Activated effector memory CD4-positive, alpha-beta T cell treated with anti-CD3 and anti-CD28 coated beads, Interleukin-2, amount 50 U/mL, for 16 hours (primary cell): ENCODE results near the gene ATP9A.
"Not testable (repeated sequence)": the region's sequence is repeated elsewhere in the genome, so short reads cannot be mapped to it uniquely, and the experiment has no call there.

Source experiments
- DNase-seq: peaks from one replicate; pipeline ENCODE4 v3.0.0-alpha.2; 2020

Gene ATP9A

DNA sequence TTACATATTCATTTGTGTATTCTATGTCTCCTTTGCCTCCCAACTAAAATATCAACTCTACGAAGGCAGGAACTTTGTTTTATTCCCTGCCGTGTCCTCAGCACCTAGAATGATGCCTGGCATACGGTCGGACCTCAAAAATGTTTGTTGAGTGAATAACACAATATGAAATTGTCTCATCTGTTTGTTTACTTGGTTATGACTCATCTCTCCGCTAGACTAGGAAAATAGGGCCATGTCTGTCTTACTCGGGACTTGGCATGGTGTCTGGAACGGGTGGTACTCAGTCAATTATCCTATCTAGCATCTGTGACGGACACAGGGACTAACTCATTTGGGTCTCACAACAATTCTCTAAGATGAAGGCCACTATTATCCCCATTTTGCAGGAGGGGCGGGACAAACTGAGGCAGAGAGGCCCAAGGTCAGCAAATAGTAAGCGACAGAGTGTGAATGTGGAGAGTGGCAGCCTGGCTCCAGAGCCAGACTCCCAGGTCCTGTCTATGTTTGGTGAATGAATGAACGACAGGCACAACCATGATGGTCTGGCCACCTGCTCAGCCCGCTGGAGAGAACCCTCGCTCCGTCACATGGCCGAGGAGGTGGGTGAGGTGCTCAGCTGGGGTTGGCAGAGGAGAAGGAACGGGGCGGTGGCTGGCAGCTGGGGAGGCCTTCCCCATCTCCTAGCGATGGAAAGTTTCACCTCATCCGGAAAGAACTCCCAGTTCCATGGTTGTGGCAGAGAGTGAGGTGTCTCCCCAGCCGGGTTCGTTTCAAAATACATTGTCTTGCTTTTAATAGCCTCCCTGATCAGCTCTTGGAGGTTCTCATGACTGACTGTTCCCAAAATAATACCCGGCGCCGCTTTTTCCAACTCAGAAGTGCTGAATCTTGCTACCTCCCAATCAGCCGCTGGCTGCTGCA is 198.1 kb downstream of the ATP9A start:
- no peak for DNase-seq

DNA sequence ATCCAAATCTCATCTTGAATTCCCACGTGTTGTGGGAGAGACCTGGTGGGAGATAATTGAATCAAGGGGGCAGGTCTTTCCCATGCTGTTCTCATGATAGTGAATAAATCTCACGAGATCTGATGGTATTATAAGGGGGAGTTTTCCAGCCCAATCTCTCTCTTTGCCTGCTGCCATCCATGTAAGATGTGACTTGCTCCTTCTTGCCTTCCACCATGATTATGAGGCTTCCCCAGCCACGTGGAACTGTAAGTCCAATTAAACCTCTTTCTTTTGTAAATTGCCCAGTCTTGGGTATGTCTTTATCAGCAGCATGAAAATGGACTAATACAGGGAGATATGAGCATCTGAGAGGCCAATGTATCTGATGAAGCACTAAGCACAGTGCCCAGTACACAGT is 199.7 kb downstream of the ATP9A start:
- DNase-seq = not testable (repeated sequence)

DNA sequence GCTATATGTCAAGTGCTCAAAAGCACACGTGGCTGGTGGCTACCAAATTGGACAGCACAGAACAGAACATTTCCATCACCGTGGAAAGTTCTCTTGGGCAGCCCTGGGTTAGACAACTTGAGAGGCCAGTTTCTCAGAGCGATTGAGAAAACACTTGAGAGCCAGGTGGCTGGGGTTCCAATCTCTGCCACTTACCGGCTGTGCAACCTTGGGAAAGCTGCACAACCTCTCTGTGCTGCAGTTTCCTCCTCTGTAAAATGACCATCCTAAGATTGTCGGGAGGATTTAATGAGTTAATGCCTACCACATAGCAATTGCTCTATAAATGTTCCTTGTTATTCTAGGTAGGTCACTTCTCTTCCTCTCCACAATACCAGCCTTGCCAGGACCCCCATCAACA is 200.6 kb downstream of the ATP9A start:
- no peak for DNase-seq

DNA sequence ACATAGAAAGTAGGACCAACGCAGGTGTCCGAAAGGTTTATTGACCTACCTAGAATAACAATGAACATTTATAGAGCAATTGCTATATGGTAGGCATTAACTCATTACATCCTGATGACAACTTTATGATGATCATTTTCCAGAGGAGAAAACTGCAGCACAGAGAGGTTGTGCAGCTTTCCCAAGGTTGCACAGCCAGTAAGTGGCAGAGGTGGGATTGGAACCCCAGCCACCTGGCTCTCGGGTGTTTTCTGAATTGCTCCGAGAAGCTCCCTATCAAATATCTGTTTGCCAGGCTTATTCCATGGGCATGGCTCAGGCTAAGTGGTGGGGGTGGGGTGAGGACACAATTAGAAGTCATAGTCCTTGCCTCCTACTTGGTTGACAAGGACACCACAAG is 201.6 kb downstream of the ATP9A start:
- DNase-seq = no peak

DNA sequence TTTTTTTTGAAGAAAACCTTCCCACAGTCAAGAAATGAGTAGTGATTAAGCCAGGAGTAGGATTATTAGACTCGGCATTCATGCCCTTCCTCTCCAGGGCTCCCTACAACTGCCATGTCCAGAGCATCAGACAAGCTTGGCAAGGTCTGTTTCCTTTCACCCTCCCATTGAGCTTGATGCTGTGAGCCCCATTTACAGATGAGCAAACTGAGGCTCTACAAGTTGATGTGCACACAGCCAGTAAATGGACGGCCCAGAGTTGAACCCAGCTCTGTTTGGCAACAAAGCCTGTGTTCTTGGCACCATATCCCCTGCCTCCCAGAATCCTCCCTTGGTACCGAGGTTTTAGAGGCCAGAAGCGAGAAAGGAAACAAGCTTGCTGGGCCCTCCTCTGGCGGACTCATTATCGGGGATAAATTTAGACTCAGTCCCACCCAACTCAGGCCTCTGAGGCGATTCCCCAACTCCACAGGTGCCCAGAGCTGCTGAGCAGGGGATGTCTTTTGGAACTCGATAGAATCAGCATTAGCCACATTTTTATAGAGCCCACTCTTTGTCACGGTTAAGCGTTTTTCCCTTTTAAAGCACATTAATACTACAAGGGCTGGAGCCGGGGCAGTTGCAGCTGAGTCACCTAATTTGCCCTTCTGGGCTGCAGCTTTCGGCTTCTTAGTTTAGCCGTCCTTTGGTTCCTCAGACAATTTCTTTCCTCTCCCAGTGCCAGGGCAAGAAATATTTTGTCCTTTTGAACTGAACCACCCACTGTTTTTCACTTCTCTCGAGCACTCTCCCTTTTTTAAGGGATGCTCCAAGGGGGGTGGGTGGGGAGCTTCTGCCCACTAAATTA is 202.7 kb downstream of the ATP9A start:
- DNase-seq = no peak

- peak; percentile 68 for DNase-seq
These were observed 204.5 kb downstream of the ATP9A start for GRCh38 chr20:51563486-51564332.

GRCh38 chr20:51563174-51563485 is 205.1 kb downstream of the ATP9A start:
- no peak for DNase-seq

GRCh38 chr20:51562332-51563173 is 205.6 kb downstream of the ATP9A start:
- no peak for DNase-seq

DNA sequence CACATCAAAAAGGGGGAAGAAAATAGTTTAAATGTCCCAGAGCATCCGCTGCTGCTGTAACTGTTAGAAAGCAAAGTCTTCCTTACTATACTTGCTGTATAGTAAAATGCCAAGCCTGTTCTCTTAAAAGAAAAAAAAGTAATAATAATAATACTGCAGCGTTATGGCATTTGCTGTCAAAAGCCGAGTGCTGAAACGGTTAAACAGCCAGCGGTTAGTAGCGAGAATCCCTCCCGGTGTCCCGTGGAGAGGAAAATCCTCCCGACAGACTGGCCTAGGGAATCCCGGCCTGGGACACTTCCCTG is 206.2 kb downstream of the ATP9A start:
- no peak for DNase-seq

DNA sequence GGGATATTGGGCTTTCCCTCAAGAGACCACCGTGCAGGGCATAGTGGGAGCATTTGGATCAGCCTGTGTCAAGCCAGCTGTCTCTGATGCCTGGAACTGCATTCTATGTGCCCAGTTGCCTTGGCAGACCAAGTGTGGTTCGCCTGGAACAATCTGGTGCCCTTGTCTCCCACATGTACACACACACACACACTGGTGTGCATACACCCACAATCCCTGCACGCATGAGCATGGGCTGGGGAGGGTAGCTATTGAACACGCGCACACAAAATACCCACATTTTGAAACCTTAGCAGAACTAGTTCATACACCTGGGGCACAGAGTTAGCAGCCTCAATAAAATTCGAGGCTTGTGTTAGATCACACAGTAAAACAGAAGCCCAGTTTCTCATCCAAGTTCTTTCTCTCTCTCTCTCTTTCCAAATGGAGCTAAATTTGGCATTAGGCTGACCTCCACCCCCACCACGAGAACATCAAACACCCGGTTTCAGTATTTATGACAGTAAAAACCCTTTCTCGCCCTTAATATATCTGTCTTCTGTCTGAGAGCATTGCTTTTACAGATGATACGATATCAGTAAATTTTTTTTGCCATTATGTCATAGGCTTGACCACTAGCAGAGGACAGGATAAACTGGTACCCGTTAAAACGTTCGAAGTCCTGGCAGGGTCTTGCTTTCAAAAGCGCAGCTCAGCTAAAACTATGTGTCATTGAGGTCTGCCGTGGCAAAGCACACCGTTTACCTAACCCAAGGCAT is 207.5 kb downstream of the ATP9A start:
- DNase-seq = no peak

DNA sequence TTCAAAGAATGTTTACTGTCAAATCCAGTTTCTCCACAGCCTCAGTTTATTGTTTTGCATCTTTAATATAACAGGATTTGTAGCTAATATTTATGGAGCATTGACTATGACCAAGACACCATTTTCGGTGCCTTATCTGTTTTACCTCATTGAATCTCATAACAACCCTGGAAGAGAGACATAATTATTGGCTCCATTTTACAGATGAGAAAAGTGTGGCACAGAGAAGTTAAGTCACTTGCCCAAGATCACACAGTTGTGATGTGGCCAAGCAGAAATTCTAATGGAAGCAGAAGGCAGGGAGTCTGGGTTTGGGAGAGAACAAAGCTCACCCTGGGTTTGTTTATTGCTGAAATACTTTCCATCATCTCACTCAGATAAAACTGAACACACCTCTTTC is 208.1 kb downstream of the ATP9A start:
- DNase-seq = no peak

GRCh38 chr20:51554538-51555165 is 213.5 kb downstream of the ATP9A start:
- no peak for DNase-seq

DNA sequence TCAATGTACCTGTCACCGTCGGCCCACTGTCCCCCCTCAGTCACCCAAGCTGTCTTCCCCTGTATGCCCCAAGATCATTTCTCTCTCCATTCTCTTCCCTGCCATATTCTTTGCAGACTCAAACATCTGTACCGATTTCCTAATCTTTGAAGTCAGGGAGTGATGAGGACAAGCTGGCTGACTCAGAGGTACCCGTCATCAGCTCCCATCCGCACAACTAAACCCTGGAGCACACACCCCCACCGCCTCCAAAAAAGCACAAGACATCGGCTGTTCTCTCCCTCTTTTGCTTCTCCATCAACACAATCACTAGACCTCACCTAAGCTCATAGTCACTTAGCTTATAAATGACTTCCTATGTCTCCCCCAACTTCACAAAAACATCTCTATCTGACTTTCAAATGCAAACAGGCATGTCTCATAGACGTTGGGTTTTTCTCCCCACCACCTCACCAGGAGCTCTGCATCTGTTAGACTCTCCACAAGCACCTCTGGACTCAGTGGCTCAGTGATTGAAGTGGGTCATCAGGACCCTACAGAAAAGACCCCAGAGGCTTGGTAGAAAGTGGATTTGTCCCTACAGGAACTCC is 214.2 kb downstream of the ATP9A start:
- DNase-seq = no peak

GRCh38 chr20:51551186-51551585 is 217.0 kb downstream of the ATP9A start:
- DNase-seq = no peak

GRCh38 chr20:51549474-51549873 is 218.7 kb downstream of the ATP9A start:
- no peak for DNase-seq

DNA sequence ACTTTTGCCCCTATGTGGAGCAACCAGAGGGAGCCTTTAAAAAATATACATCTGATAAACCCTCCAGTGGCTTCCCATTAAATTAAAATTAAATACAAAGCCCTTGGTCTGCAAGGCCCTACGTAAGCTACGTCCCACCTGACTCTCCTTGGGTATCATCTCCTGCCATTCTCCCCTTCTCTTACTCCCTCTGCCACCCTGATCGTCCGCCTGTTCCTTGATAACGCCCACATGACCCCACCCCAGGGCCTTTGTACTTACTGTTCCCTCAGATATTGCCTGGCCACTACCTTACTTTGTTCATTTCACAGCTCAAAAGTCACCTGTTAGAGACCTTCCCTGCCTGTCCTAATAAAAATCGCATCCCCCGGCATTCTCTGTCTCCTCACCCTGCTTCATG is 220.2 kb downstream of the ATP9A start:
- DNase-seq = no peak
